HG02938 (cell line): Measurements from ENCODE around the gene PARPBP.
"Not testable (repeated sequence)": the region's sequence is repeated elsewhere in the genome, so short reads cannot be mapped to it uniquely, and the experiment has no call there.

Source experiments
- ATAC-seq: cut with Tn5 transposase; IDR thresholded peaks from one replicate; pipeline ENCODE4 v1.9.1; 2021; ENCODE audit warnings: mild to moderate bottlenecking, moderate library complexity; ENCODE audit not compliant: unreplicated experiment

Gene PARPBP

GRCh38 chr12:102147062-102147587, 27.1 kb downstream of the PARPBP start:
- not testable (repeated sequence) for ATAC-seq

GRCh38 chr12:102155206-102155605, 35.2 kb downstream of the PARPBP start:
- ATAC-seq = not testable (repeated sequence)

- ATAC-seq = no peak
These were observed 43.4 kb downstream of the PARPBP start for GRCh38 chr12:102163383-102163782.

- peak; percentile 75 for ATAC-seq
These were observed 48.0 kb downstream of the PARPBP start for GRCh38 chr12:102167821-102168604.

GRCh38 chr12:102169922-102170621, 50.1 kb downstream of the PARPBP start:
- ATAC-seq = no peak

GRCh38 chr12:102171951-102172350, 52.0 kb downstream of the PARPBP start:
- no peak for ATAC-seq

GRCh38 chr12:102172436-102172835, 52.5 kb downstream of the PARPBP start:
- ATAC-seq = no peak

- ATAC-seq = no peak
These were observed 54.1 kb downstream of the PARPBP start for GRCh38 chr12:102174117-102174516.

GRCh38 chr12:102174761-102175160, 54.8 kb downstream of the PARPBP start:
- no peak for ATAC-seq

- no peak for ATAC-seq
These were observed 62.7 kb downstream of the PARPBP start for GRCh38 chr12:102182635-102183034.

GRCh38 chr12:102195826-102196225, 75.8 kb downstream of the PARPBP start:
- no peak for ATAC-seq

GRCh38 chr12:102197789-102198188, 77.8 kb downstream of the PARPBP start, which contains the start of gene PMCH:
PMCH (minus strand) TSS chr12:102197833; CDS start chr12:102197770, 63 bp downstream.
- ATAC-seq = peak; percentile 88

GRCh38 chr12:102201436-102202061, 81.6 kb downstream of the PARPBP start:
- ATAC-seq = no peak

GRCh38 chr12:102202556-102202955, 82.6 kb downstream of the PARPBP start:
- no peak for ATAC-seq

GRCh38 chr12:102204025-102204424, 84.0 kb downstream of the PARPBP start:
- ATAC-seq = no peak

GRCh38 chr12:102215992-102216691, 96.2 kb downstream of the PARPBP start:
- ATAC-seq = no peak

- no peak for ATAC-seq
These were observed 100.8 kb downstream of the PARPBP start for GRCh38 chr12:102220736-102221135.

GRCh38 chr12:102227954-102228353, 108.0 kb downstream of the PARPBP start:
- ATAC-seq = no peak

- ATAC-seq = no peak
These were observed 112.1 kb downstream of the PARPBP start for GRCh38 chr12:102232036-102232435.

GRCh38 chr12:102232446-102232845, 112.5 kb downstream of the PARPBP start:
- no peak for ATAC-seq

GRCh38 chr12:102234599-102234998, 114.6 kb downstream of the PARPBP start:
- no peak for ATAC-seq
